Stimulated activated CD8-positive, alpha-beta memory T cell treated with anti-CD3 and anti-CD28 coated beads, Interleukin-12 subunit alpha, Interleukin-12 subunit beta, amount 100 ng/mL, for 4 hours (primary cell): Measurements from ENCODE around the gene LRRC52.

ENCODE experiments used
- DNase-seq: peaks from one replicate; pipeline ENCODE4 v3.0.0-alpha.2; 2020; ENCODE audit warnings: low read depth

LRRC52 gene, protein sequence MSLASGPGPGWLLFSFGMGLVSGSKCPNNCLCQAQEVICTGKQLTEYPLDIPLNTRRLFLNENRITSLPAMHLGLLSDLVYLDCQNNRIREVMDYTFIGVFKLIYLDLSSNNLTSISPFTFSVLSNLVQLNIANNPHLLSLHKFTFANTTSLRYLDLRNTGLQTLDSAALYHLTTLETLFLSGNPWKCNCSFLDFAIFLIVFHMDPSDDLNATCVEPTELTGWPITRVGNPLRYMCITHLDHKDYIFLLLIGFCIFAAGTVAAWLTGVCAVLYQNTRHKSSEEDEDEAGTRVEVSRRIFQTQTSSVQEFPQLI

DNA sequence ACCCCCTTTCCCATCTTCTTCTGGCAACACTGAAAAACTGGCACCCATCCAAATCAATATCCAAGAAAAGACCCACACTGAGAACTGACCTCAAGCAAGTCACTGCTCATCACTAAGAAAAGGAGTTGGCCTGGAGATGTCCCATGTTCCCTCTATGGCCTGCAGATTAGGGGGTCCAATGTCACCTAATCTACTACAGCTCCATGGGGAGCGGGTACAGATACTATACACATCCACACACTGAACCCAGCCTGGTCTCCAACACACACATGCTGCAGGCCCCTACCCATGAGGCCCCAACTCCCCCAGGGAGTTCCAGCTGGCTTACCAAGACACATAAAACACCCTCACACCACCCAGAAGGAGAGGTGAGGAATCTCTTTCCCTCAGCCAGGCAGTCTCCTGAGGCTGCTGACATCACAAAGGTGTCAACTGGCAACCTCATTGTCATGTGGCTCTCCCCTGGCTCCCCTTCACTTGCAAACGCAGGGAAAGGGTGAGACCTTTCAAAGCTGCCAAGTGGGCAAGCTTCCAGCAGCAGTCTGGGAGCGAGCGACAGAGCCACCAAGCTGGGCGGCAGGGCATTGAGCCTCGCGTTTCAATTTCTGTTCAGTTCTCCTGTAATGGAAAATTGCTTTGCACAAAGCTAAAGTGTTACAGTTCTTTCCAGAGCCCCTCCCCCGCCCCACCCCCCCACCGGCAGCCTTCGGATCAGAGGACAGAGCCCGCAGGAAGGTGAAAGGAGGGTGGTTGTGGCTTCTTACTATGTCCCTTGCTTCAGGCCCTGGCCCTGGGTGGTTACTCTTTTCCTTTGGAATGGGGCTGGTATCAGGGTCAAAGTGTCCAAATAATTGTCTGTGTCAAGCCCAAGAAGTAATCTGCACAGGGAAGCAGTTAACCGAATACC is at the start of gene LRRC52:
Gene LRRC52, plus strand, starts transcription at position 469 of the 907 bp plus-strand sequence. Its CDS starts 297 bp downstream, at position 766.
- no peak for DNase-seq

DNA sequence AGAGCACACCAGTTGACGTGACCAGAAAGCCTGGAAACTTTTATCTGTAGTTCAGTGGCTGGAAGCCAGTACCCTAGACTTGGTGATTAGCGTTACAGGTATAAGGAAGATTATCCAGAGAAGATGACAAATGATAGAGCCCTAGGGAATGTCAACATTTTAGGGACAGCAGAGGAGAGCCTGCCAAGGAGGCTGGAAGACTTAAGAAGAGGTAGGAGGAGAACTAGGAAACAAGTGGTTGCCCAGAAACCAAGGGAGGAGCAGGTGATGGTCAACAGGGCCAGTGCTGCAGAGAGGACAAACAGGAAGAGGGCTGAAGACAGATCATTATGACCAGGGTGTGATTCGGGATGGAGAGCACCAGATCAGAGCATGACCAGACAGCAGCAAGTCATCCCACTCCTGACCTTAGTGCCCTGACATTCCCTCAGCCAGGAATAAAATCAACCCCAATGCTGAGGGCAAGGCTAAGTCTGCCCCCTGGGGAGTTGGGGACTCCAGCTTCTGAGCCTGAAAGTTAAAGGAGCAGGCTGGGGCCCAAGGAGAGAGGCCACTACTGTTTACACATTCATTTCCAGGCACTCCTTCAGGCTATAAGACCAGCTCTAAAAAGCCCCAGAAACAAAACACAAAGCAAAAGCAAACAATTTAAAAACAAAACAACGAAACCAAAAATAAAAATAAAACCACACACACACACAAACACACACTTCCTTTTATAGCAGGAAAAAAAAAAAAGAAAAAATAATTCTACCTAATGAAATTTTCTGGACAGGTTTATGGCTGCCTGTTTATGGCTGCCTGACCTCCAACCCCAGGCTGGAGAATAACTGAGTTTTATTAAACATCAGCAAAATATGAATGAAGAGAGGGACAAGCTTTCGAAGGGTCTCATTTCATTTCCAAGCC is 48.6 kb upstream of the LRRC52 start:
- DNase-seq, result no peak

DNA sequence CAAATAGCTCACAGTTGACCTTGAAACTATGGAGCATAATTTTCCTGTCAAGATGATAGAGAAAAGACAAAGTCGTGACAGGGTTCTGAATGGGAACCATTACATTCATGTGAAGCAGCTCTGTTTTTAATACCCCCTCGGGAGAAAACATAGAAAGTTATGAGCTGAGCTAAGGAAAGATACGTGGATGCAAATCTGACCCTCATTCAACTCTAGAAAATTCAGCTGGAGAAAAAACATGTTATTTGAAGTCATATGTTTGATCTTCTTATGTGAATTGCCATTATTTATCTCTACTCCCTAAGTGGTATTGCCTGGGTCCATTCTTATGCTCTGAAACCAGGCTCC is 48.0 kb upstream of the LRRC52 start:
- no peak for DNase-seq

DNA sequence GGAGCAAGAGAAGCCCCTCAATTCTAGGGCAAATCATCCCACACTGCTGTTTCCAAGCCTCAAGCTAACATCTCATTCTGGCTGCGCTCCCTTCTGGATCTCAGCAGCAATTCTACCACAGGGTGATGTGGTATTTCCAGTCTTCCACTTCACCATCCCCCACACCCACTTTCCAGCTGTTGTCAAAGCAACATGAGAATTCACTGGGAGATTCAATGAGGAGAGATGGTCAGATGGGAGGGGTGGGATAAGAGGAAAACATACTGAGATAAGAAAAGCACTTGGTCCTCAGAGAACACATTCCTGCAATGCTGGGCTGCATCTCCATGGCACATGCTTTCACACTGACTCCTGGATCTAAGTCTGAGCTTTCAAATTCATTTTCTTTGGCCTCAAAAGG is 47.3 kb upstream of the LRRC52 start:
- DNase-seq, result no peak

DNA sequence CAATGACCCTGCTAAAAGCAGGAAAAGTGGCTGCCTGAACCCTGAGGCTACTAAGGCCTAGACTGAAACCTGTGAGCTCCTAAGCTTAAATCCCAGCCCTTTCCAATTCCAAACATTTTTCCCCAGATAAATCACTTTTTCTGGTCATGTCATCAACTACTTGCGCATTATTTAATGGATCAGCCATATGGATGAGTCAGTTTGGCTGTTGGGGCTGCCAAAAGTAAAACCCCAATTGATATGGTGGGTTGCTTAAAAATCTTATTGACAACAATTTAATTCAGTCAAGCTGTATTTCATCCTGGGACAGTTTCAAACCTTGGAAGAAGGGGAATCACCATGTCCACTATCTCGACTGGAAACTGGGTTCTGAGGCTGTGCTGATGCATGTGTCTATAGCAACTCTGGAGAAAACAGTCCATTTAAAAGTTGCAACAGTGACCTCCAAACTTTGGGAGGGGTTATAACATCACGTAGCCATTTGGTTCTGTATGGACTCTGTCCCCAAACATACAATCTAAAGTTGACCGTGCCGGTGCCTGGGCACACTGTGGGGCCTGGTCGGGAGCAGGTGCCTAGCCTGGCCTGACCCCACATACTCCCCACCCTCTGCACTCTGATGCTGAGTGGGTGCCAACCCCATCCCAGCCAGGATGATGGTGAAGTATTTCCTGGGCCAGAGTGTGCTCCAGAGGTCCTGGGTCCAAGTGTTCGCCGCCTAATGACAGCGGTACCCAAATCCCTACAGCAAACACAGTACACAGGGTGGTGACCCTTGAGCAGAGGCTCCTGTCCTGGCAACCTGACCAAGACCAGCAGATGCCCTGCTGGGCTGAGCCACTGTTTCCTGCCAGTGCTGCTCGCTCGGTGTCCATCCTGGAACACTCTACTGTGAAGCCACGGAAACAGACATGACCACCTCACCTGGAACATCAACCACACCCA is 46.5 kb upstream of the LRRC52 start:
- DNase-seq, result no peak

DNA sequence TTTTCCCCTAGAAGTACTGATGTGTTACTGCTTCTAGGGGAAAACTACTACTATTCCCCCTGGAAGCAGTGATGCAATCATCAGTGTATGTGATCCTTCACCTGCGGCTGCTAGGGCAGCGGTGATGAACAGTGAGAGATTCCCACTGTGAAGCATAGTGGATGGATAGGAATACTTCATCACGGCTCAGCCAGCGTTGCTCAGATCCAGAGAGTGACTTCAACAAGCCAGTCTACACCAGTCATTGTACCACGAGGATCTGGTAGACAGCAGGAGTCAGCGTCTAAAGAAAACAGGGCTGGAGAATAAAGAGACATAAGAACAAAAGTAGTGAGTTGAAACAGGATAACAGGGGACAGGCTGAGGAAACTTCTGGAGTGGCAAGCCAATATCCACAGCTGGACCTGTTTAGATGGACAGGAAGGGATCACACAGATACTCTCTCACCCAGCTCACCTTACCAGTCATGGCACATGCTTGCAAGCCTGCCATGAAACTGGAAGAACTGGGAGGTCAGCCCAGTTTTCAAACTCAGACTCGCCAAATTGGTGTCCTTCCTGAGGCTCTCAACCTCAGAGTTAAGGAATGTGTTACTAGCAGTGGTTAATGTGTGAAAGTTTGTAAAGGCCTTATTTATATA is 42.4 kb upstream of the LRRC52 start:
- no peak for DNase-seq

DNA sequence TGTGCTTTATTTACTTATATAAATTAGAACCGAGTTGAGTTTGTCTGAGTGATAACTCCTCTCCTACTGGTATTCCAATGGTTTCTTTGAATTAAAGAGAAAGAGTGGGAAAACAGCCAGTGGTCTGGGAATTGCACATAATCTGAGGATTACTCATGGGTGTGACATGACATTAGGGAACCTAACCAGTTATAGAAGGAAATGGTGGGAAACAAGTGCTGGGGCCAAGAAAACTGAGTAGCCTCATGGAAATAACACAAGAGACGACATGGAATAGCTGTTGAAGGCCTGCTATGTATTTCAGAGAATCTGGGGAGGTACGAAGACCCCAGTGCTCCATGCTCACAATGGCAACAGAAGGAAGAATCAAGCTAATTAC is 41.8 kb upstream of the LRRC52 start:
- no peak for DNase-seq

DNA sequence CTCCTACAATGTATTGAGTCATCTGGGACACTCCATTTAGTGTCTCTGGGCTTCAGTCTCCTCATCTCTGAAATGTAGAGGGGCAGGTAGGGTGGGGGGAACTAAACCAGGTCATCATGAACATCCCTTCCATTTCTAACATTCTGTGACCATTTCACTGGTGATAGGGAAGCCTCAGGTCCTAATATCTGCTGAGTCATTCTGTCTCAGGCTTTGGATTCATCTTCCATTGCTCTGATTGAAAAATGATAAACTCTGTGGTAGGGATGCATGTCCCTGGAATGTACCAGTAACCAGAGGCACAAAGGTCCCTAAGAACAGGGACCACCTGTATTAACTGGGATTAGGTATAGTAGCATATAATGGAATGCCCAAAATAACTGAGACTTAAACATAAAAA is 36.2 kb upstream of the LRRC52 start:
- no peak for DNase-seq

DNA sequence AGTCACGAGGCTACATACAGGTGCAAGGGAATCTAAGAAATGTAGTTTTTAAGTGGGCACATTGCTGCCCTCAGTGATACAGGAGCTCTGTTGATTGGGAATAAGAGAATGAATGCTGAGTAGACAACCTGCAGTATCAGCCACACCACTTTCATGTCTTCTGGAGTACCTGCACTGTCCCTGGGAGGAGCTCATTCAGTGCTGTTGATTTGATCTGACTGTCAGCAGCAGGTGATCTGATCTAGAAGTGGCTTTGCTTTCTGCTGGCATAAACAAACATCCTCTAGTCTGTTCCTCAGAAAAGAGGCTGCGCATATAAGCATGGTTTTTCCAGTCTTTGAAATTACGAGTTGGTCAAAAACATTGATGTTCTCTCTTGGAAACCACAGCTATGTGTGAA is 35.5 kb upstream of the LRRC52 start:
- no peak for DNase-seq

DNA sequence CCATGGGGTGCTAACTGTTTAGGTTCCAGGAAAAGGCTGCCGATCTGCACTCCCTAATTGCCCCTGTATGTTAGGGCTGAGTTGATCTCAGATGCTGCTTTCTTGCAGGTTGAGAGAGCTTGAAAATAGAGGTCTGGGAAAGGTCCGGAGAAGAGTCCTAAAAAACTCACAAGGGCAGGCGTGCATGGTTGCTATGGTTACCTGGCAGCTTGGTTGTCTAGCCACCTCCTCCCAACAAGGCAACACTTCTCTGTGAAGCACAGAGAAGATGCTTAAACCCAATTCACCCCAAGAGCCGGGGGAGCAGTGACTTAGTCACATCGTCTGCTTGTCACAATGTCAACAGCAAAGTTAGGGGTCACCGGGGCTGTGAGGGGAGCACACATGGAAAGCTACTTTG is 31.0 kb upstream of the LRRC52 start:
- DNase-seq, result no peak

DNA sequence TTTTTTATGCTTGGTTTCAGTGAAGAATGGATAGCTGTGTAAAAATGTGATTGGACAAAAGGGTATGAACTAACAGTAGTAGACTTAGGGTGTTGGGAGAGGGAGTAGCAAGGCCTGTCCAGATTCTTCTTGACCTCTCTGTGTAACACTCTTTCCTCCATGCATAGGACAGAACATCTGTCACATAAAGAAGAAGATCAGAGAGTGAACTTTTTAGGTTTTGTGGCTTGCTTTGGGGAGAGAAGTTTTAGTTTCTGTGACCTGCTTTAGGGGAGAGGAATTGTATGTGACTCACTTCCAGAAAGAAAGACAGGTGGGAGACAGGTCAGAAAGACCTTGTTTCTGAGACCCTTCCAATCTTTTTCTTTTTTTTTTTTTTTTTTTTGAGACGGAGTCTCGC is 27.3 kb upstream of the LRRC52 start:
- no peak for DNase-seq

DNA sequence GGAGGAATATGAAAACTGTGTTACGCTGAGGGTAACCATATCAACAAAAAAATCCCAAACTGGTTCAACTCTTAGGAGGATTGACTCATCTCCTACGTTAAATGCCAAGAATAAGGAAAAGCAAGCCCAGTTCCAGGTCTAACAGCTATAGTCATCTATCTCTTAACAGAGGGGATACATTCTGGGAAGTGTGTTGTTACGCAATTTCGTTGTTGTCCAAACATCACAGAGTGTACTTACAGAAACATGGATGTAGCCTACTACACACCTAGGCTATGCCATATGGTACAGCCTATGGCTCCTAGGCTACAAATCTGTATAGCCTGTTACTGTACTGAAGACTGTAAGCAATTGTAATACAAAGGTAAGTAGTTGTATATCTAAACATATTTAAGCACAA is 23.2 kb upstream of the LRRC52 start:
- DNase-seq, result no peak

DNA sequence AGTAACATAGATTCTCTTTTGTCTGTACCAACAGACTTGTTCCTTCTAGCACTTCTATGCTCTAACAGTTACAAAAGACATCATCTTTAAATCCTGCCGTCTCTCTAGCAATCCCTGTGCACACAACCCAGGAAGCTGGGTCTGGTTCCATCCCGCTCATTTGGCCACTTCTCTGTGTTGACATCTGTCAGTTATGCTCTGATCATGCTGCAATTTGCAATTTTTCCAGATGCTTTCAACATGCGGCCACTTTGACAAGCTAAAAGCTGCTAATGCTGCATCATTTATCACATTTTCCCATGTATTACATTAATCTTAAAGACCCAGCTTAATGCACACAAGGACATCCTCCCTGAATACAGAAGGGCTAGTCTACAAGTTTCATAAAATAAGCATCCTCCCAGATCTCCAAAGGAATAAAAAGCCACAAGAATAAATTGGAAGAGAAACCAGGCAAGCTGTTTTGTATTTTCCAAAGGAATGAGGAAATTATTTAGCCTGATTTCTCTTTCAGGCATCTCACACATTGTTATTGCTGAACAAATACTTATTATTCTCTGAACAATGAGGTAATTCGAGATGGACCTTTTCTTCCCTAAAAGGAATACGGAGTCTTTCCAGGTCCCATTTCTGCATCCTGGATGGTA is 19.0 kb upstream of the LRRC52 start:
- DNase-seq, result no peak

DNA sequence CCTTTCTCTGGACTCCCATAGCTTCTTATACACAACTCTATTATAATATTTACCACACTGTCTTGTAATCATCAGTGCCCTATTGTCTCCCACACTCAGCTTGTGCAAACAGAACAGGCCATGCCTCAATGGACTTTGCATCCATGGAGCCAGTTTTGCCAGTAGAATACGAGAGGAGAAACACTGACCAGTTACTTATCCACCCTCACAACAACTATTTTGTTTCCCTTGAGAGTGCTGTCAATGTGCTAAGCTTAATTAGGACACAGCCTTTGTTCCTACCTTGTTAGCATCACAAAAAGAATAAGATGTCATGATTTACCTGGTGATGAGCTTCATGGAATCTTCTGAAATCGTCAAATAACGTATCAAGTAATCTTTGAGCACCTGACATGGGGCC is 18.1 kb upstream of the LRRC52 start:
- DNase-seq, result no peak

DNA sequence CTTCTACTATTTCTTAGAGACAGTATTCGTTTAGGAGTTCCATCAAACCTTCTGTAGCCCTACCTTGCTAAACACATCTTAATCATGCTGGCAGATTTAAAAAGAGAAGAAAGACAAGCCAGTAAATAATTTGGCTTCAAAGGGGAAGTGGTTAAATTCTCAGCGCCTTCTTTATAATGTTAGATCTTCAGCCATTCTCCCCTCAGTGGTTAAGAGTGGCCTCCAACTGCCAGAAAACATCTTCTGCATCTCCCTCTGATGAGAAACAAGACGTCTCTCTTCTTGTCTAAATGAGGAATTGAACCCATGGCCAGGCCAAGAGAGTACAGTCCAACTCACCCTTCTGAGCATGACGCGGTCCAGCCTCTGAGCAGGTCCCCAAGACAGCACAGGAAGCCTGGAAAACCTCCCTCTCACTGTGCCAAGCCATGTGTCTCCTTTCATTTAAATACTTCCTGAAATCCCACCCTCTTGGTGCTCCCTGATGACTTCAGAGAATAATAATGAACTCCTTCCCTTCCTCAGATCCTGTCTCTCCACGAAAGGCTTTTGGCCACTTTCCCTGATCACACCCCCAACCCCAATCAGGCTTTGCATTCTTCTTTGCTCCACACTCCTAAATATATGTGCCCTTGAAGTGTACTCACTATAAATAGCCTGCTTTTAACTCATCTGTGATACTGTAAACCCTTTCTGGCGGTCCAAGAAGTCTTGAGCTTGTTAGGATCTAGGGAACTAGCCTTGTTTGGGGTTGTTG is 16.4 kb upstream of the LRRC52 start:
- no peak for DNase-seq

DNA sequence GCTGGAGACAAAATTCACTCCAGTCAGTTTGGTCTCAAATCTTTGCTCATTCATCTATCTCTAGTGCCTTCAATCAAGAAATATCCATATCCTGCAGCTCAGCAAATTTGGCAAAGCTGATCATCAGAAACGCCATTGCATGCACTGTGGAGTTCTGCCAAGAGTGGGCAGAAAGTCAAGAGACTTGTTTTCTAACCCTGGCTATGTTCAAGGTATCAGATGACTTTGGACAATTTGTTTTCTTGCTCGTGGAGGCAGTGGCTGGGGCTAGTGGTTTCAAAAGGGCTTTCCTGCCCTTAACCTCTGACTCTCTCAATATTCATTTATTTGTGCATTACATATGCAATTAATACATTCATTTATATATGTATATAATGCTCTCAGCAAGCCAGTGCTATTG is 12.8 kb upstream of the LRRC52 start:
- DNase-seq, result no peak

DNA sequence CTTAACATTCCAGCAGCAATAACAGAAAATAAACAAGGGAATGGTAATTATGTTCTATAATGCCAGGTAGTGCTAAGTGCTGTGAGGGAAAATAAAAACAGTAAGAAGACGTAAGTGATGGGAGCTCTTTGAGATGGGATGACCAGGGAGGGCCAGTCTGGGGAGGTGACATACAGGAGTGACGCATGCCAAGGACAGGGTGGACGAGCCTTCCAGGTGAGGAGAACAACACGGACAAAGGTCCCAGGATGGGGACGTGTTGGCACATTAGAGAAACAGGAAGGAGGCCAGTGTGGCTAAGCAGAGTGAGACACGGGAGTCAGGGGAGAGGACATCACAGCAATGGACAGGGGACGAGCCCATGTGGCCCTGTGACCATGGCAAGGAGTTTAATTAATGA is 11.7 kb upstream of the LRRC52 start:
- no peak for DNase-seq

DNA sequence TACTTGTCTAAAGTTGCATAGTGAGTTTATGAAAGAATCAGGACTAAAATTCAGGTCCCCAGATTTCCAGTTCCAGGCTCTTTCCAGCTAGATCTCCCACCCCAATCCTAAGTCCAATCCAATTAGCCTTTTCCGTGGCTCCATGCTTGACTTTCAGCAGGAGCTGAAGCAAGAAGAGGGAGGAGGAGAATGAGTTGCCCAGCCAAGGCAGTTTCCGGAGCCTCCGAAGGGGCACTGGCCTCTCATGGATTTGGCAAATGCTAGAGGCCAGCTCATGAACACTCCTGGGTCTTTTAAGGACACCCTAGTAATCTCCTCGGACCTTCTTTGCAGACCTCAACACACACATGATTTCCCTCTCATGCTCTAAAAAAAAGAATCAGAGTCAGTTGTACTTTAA is 10.5 kb upstream of the LRRC52 start:
- no peak for DNase-seq

DNA sequence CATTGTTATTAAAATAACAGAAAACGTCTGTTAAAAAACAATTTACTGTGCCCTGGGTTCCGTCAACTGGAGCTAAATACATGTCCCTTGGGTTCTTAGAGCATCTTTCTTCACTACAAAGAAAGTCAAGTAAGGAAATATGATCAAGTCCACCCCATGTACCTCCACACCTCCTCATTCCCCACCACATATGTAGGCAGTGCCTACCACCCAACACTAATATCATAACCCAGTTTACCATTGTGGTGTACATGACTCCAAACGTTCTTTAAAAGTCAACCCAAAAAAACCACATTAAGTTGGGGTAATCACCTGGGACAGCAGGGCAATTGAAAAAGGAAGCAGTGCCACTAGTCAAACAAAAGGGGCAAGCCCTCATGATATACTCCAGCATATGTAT is 7.8 kb upstream of the LRRC52 start:
- DNase-seq, result no peak
